HG02623 (cell line): ENCODE results near the gene ZNF714.
A peak's percentile ranks its signal among the peaks of the same experiment; 100 is the strongest.

Experiments
- ATAC-seq: cut with Tn5 transposase; IDR thresholded peaks from one replicate; pipeline ENCODE4 v1.9.1; 2021; ENCODE audit warnings: moderate library complexity; ENCODE audit not compliant: unreplicated experiment

Gene ZNF714

DNA sequence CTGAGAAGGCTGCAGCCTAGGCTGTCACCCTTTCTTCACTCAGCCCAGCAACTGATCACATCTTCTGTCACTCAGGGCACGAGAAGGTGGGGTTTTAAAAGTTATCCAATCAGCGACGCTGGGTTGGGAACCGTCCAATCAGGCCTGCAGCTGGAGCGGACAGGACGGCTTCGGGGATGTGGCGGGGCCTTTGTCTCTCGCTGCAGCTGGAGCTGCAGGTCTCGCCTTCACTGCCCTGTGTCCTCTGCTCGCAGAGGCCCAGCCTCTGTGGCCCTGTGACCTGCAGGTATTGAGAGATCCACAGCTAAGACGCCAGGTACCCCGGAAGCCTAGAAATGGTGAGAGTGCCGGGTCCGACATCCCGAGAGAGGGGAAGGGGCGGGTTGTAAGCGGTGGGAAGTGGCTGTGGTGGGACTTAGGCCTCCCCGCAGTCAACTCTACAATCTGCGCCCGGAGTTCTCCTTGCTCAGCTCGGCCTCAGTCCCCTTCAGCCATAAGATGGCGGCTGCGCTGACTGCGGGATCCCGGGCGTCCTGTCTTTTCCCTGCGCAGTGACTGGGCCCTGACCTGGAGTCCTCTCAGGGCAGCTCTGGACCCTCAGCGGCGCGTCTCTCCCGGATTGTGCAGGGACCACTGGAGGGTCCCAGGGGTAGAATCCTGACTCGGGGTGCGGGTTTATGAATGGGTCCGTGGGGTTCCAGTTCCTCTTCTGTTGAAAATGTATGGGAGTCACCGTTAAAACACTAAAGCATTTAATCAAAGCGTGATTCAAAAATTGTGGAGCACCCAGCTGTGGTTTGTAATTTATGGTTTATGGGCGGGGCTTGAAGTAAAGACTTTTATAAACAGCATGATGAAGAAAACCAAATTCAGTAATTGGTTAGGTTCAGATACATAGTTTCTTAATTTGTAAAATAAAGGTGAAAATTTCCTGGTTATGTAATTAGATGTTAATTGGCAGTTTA is at the start of gene ZNF714:
ZNF714 (plus strand) TSS at position 193 of the 965 bp plus-strand sequence. CDS start 16,066 bp downstream, outside the sequence.
- peak; percentile 96 for ATAC-seq

DNA sequence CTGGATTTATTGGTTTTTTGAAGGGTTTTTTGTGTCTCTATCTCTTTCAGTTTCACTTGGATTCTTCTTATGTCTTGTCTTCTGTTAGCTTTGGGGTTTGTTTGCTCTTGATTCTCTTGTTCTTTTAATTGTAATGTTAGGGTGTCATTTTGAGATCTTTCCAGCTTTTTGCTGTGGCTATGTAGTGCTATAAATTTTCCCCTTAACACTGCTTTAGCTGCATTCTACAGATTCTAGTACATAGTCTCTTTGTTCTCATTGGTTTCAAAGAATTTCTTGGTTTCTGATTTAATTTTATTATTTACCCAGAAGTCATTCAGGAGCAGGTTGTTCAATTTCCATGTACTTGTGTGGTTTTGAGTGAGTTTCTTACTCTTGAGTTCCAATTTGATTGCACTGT is 37.0 kb upstream of the ZNF714 start:
- ATAC-seq = no peak

DNA sequence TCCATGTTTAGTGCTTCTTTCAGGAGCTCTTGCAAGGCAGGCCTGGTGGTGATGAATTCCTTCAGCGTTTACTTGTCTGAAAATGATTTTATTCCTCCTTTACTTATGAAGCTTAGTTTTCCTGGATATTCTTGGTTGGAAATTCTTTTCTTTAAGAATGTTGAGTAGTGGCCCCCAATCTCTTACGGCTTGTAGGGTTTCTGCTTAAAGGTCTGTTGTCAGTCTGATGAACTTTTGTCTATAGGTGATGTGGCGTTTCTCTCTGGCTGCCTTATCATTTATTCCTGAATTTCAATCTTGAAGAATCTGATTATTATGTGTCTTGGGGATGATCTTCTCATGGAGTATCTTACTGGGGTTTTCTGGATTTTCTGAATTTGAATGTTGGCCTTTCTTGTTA is 35.5 kb upstream of the ZNF714 start:
- ATAC-seq = no peak

DNA sequence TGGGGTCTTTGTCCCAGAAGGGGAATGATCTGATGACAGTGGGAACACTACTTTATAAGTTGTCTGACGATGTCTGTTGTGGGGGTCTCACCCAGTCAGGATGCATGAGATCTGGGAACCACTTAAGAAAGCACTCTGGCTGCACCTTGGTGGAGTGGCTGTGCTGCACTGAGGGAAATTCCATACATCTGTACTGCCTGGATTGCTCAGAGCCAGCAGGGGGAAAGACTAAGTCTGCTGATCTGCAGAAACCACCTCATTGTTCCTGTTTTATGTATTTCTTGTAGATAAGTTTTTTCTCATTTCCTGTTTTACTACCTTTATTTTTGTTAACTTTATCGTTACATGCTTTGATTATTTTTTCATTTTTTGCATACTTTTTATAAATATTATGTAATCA is 34.3 kb upstream of the ZNF714 start:
- no peak for ATAC-seq

DNA sequence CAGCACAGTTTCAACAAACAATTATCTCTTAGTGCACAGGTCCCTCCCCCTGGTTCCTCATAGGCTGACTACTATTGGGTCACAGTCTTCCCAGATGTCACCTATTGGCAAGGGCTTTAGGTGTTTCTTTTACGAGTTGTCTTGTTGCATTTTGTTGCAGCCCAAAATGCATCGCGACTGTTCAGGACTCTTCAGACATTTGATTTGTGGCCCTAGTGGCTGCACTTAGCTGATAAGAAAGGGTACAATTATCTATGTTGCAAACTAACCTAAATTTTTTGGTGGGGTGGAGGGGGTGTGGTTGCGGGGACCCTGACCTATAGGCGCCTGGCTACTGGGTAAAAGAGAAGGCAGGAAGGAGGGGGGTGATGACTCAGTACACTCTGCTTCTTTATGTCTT is 29.1 kb upstream of the ZNF714 start:
- ATAC-seq = no peak

DNA sequence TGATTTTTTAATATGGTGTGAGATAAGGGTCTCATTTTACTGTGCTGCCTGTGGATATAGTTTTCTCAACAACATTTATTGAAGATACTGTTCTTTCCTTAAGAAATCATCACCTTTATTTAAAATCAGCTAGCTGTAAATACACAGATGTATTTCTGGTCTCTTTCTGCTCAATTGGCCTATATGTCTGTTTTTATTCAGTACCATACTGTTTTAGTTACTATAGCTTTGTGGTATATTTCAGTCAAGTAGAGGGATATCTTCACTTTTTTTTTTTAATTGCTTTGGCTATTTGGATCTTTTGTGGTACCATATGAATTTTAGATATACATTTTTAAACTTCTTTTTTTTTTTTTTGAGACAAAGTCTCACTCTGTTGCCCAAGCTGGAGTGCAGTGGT is 16.7 kb upstream of the ZNF714 start:
- no peak for ATAC-seq

DNA sequence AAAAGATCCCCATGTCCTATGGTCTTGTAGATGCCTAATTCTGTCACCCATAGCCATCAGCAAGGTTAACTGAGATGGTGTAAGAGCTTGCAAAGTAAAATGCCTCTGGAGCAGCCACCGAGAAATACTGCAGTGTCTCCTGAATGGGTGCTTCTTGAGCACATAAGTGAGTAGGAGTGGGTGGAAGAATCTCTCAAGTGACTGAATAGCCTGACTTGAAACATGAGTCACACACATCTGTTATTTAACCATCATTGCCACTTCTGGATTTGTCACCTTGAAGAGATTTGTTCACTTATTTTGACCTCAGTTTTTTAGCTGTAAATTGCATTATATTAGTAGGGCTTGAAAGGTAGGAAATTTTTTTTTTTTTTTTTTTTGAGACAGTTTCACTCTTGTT is 2.3 kb downstream of the ZNF714 start:
- no peak for ATAC-seq

DNA sequence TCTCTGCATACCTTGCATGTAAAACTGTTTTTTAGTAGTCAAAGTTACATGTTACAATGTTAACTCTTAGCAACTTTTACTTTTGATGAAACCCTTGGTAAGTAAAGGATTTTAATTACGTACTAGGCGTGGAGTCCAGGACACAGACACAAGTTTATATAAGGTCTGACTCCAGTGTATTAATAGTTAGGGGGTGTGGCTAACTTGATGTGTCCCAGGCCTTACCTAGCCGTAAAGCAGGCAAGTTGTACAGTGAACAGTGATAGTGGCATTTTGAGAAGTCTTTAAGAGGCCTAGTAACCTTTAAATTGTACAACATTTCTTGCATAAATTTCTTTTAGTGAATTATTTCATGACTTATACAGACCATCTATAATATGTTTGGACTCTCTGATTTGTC is 5.9 kb downstream of the ZNF714 start:
- ATAC-seq = no peak

DNA sequence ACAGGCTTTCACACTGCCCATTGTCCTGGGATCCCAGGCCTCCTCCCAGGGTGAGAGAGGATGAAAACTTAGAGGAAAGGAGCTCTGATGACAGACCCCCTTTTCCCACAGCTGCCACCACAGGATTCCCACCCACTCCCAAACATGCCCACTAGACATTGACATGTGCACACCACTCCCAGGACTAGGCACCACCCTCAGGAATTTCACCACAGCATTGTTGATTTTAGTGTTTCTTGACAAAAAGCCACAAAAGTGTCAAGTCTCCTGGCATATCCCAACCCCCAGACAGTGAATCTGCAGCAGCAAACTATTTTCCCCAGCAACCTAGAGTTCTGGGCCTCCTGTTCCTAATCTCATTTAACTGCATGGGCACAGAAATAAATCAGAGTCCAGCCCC is 10.1 kb downstream of the ZNF714 start:
- no peak for ATAC-seq

DNA sequence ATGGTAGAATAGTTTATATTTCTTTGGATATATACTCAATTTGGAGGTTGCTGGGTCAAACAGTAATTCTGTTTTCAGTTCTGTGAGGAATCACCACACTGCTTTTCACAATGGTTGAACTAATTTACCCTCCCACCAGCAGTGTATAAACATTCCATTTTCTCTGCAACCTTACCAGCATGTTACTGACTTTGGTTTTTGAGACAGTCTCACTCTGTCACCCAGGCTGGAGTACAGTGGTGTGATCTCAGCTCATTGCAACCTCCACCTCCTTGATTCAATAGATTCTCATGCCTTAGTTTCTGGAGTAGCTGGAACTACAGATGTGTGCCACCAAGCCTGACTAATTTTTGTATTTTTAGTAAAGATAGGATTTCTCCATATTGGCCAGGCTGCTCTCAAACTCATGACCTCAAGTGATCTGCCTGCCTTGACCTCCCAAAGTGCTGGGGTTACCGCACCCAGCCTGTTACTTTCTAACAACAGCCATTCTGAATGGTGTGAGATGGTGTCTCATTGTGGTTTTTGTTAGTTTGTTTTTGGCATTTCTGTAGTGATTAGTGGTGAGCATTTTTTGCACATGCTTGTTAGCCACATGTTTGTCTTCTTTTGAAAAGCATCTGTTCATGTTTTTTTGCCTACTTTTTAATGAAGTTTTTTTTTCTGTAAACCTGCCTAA is 12.5 kb downstream of the ZNF714 start:
- no peak for ATAC-seq

DNA sequence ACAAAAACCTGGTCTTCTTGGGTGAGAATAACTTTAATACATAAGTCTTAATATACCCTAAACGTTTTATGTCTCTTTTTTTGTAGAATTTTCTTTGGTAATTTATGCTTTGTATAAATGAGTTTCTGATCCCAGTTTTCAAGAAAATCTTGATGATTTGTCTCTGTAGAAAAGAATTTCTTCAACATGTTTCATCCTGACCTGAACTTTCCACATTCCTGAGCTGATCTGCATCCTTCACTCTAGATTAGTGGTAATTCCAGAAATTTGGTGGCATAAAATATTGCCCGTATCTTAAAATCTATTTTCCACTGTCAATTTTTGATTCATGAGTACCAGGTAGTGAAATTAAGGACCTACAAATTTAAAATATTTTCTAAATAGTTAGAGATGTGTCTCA is 16.3 kb downstream of the ZNF714 start:
- ATAC-seq = no peak

DNA sequence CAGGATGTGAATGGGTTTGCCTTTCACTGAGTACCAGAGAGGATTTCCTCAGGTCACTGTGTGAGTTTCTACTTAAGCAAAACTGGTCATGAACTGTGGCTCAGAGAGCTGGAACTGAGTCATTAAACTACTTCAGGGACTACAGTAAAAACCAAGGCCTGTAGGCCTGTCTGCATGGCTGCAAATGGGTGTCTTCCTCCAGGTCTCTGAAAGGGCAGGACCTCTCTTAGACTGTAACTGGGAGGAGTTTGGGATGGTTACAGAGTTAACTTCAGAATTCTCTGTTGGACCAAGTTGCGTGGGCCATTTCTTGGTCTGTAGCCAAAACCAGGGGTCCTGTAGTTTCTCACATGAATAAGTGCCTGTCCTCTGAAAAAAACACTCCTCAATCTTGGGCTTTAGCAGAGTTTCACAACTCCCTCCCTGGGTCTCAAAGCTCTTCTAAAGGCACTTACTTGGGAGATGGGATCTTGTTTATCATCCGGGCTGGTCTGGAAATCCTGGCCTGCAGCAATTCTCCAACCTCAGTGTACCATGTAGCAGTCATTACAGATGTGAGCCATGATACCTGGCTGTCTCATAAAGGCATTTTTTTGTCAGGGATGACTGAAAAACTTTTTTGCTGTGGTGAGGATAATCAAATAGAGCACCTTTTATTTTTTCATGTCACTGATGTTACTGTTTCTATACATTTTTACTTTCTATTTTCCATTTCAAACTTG is 19.7 kb downstream of the ZNF714 start:
- ATAC-seq = no peak

DNA sequence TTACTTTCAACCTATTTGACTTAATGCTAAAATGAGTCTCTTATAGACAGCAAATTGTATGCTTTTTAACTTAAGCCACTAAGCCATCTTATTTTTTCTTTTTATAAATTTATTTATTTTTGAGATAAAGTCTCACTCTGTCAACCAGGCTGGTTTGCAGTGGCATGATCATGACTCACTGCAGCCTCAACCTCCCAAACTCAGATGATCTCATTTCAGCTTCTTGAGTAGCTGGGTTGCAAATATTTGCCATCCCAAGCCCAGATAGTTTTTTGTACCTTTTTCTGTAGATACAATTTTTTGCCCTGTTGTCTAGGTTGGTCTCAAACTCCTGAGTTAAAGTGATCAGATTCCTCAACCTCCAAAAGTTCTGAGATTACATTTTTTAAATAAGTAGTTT is 27.1 kb downstream of the ZNF714 start:
- ATAC-seq = no peak

DNA sequence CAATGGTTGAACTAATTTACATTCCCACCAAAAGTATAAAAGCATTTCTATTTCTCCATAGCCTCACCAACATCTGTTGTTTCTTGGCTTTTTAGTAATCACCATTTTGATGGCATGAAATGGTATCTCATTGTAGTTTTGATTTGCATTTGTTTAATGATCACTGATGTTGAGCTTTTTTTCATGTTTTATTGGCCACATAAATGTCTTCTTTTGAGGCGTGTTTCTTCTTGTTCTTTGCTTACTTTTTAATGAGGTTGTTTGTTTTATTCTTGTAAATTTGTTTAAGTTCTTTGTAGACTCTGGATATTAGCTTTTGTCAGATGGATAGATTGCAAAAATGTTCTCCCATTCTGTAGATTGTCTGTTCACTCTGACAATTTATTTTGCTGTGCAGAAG is 28.2 kb downstream of the ZNF714 start:
- no peak for ATAC-seq

DNA sequence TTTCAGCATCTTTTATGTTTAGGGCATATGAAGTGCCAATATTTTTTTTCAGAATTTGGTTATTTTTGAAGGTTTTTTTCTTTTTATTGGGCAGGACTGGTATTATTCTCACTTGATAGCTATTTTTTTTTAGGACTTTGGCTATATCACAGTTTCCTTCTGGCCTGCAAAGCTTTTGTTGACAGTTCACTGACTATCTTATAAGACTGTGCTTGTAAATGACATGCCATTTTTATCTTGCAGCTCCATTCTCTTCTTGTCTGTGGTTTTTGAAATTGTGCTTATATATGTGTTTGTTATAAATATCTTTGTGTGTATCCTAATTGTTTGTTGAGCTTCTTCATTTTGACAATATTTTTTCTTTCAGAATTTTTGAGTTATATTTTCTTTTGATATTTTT is 33.4 kb downstream of the ZNF714 start:
- ATAC-seq = no peak

DNA sequence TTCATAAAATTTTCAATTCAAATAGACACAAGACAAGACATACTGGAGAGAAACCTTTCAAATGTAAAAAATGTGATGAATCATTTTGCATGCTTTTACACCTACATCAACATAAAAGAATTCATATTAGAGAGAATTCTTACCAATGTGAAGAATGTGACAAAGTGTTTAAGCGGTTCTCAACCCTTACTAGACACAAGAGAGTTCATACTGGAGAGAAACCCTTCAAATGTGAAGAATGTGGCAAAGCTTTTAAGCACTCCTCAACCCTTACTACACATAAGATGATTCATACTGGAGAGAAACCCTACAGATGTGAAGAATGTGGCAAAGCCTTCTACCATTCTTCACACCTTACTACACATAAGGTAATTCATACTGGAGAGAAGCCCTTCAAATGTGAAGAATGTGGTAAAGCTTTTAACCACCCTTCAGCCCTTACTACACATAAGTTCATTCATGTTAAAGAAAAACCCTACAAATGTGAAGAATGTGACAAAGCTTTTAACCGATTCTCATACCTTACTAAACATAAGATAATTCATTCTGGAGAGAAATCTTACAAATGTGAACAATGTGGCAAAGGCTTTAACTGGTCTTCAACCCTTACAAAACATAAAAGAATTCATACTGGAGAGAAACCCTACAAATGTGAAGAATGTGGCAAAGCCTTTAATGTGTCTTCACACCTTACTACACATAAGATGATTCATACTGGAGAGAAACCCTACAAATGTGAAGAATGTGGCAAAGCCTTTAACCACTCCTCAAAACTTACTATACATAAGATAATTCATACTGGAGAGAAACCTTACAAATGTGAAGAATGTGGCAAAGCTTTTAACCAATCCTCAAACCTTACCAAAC is 35.3 kb downstream of the ZNF714 start:
- no peak for ATAC-seq

DNA sequence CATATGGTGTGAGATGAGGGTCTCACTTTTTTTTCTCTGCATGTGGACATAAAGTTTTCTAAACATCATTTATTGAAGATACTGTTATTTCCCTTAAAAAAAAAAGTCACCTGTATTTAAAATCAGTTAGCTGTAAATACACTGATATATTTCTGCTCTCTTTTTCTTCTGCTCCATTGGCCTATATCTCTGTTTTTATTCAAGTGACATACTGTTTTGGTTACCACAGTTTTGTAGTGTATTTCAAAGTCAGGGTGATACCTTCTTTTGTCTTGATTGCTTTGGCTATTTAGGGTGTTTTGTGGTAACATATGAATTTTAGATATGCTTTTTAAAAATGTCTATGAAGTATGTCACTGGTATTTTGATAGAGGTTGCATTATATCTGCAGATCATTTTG is 44.1 kb downstream of the ZNF714 start:
- ATAC-seq = no peak

DNA sequence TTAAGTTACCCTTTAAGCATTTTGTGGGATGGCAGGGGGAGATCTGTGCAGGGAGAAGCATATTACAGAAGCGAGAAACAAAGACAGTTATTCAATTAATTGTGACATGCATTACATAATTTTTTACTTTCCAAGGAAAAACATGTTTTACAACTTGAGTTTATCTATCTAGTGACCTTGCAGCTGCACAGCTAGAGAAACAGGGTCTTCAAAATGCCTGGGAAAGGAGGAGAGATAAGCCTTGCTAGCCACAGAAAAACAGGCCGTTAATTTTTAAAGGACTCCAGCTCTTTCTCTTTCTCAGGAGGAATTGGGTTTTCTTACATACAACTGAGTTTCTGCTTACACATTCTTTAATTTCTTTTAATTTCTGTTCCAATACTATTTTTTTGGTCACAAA is 45.0 kb downstream of the ZNF714 start:
- no peak for ATAC-seq

DNA sequence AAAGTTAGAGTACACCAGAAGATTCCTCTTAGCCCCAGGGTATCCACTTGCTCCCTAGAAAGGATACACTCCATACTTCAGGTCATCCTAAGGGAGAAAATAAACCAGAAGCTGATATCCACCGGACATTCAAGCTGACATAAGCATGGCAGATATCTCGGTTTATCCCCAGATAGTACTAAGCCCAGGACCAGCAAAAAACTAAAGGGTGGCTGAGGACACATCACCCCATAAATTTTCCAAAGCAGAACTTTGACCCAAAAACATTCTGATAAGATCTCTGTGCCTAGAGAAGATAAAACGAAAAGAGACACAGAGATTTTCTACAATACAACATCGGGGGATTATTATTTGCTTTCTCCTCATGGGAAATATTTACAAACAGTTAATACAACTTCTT is 45.9 kb downstream of the ZNF714 start:
- ATAC-seq = no peak

DNA sequence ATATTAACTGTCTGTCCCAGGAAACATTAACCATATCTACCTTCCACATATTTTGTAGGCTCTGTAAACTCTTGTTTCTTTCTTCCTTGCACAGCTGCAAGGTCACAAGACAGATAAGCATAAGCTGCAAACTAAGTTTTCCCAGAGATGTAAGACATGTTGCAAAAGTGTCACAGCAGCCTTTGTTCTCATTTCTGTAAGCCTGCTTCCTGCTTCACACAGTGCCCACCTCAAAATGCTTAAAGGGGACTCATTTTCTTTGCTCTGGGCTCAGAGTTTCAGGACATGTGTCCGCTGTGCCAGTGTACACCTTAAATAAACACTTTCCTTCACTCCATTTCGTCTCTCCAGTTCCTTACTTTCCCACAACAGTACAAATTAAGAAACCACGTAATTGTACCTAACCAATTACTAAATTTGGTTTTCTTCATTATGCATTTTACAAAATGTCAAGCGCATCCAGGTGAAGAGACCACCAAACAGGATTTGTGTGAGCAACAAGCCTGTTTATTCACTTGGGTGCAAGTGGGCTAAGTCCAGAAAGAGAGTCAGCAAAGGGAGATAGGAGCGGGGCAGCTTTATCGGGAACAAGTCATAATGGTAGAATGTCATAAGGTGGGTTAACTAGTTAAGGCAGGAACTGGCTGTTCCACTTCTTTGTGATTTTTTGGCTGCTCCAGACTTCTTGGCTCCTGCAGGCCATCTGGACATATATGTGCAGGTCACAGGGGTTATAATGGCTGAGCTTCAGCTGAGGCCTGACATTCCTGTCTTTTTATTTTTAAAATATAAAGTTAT is 47.1 kb downstream of the ZNF714 start:
- no peak for ATAC-seq
